Endothelial cell of umbilical vein (primary cell): ENCODE data around the gene ENPP3.

Experiments used
- JUN ChIP-seq: IDR thresholded peaks from 2 replicates; pipeline ENCODE4 v1.6.1; 2011; ENCODE audit warnings: borderline replicate concordance, low read depth; ENCODE audit not compliant: insufficient read length, insufficient read depth
- TF ChIP-seq, protein P1 (sequence below), 2 donors: IDR thresholded peaks; 1 replicate in 1 of 2; 2 replicates in 1 of 2; pipeline ENCODE4 v1.5.1; 2011; ENCODE audit warnings: low read length in 2 of 2, mild to moderate bottlenecking in 2 of 2, moderate library complexity in 2 of 2, control low read depth in 1 of 2, inconsistent platforms in 1 of 2, low read depth in 1 of 2; ENCODE audit not compliant: insufficient read depth in 1 of 2; ENCODE audit errors: extremely low read depth in 1 of 2

DNA sequence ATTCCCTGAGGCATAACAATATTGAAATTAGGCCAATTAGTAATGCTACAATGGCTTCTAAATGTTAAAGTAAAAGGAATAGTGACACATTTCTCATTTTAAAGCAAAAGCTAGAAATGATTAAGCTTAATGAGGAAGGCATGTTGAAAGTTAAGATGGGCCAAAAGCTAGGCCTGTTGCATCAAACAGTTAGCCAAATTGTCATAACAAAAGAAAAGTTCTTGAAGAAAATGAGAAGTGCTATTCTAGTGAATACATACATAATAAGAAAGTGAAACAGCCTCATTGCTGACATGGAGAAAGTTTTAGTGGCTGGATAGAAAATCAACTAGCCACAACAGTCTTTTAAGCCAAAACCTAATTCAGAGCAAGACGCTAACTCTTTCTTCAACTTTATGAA is 51.2 kb downstream of the ENPP3 start:
- TF ChIP-seq, protein P1, sequence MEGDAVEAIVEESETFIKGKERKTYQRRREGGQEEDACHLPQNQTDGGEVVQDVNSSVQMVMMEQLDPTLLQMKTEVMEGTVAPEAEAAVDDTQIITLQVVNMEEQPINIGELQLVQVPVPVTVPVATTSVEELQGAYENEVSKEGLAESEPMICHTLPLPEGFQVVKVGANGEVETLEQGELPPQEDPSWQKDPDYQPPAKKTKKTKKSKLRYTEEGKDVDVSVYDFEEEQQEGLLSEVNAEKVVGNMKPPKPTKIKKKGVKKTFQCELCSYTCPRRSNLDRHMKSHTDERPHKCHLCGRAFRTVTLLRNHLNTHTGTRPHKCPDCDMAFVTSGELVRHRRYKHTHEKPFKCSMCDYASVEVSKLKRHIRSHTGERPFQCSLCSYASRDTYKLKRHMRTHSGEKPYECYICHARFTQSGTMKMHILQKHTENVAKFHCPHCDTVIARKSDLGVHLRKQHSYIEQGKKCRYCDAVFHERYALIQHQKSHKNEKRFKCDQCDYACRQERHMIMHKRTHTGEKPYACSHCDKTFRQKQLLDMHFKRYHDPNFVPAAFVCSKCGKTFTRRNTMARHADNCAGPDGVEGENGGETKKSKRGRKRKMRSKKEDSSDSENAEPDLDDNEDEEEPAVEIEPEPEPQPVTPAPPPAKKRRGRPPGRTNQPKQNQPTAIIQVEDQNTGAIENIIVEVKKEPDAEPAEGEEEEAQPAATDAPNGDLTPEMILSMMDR (IDR thresholded peaks at IDR 0.05; ENCODE audit: extremely low read depth in 1 of 2, insufficient read depth in 1 of 2, low read depth in 1 of 2, low read length in 2 of 2) = no peak
- TF ChIP-seq JUN = no peak
